HG02759 (cell line): ENCODE data around the gene MCRS1.
"Not testable (repeated sequence)": the region's sequence is repeated elsewhere in the genome, so short reads cannot be mapped to it uniquely, and the experiment has no call there.

Source experiments
- ATAC-seq: cut with Tn5 transposase; IDR thresholded peaks from one replicate; pipeline ENCODE4 v1.9.1; 2021; ENCODE audit warnings: mild to moderate bottlenecking, moderate library complexity; ENCODE audit not compliant: unreplicated experiment

MCRS1 gene

GRCh38 chr12:49524660-49525324 is 43.1 kb downstream of the MCRS1 start:
- ATAC-seq = no peak

DNA sequence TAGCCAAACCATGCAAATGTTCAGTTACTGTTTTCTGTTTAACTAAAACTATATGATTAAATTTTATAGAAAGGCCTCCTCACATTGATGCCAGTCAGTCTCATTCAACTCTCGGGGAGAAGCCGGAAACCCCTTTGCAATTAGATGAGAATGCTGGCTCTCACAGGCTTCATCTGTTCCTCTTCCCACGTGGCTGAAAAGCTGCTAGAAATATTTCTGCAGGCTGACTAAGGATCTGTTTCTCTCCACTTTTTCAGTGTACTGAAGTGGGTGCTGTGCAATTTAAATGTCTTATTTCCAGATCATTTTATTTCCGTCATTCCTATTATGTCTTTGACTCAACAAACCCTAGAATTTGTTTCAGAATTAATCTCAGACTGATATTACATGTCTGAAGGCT is 46.6 kb downstream of the MCRS1 start:
- no peak for ATAC-seq

DNA sequence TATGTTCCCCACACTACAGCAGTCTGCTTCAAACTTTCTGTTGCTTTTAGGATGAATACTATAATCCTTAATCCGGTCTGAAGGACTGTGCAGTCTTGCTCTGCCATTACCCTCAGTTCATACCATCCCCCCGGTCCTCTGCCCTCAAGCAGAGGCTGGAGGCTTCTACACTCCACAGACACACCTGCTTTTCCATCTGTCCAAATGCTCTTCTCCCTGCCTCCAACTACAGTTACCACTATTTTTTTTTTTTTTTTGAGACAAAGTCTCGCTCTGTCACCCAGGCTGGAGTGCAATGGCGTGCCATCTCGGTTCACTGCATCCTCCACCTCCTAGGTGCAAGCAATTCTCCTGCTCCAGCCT is 48.4 kb downstream of the MCRS1 start:
- ATAC-seq = no peak

- ATAC-seq = no peak
These were observed 48.9 kb downstream of the MCRS1 start for GRCh38 chr12:49518914-49519573.

DNA sequence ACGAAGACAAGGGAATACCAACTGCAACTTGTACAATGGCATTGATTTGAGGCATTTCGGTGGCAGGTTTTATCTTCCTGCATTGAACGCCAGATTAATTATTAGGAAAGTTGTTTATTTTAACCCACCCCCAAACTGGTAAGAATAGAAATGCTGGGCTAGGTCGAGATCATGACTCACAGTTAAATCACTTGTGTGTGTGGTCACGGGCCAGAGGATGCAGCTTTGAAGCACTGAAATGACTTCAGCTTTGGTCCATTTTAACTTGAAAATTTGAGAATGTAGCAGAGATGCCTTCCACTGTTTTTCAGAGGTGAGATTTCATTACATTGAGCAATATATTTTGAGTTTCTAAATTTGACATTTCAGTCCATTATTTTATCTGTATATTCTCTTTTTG is 52.7 kb downstream of the MCRS1 start:
- no peak for ATAC-seq

DNA sequence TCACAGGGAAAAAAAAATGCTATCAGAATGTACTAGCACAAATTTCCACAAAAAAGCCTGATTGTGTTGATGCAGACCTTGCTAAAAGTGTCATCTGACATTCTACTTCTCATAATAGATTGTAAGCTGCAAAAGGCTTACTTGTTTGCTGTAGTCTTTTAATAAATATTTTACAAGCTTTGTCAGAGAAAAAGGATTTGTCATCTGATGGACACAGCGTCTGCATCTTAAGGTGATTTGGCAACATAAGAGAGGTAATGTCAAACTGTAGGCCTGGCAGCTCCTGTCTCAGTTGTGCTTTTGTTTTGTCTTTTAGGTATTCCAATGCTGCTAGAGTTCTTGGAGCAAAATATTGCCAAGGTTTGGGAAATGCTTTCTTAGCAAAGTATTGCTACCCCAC is 55.4 kb downstream of the MCRS1 start:
- ATAC-seq = no peak

DNA sequence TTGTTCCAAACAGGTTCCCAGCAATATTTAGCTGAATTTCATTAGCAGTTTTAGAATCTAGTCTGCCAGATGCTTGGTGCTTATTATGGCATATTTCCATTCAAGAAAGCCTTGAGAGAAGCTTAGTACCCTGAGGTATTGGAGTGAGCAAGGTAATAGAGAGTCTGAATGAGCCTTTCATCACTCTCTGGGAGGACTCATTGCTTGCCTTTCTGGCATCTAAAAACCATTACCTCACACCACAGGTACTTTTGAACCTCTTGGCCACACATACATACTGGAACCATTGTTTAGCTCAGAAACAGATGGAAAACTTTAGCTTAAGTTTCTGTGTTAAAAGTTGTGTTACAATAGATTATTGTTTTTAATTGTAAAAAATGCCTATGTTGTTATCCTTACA is 56.5 kb downstream of the MCRS1 start:
- no peak for ATAC-seq

- ATAC-seq = not testable (repeated sequence)
These were observed 58.3 kb downstream of the MCRS1 start for GRCh38 chr12:49509681-49510080.
